Transverse colon (tissue), 4 donors: ENCODE measurements around the gene LSM6. TPM values are rescaled to one million over a fixed set of nuclear protein-coding genes. Genes with fewer than 3 reads are reported as not detected.

Source experiments
- DNase-seq: peaks from one replicate; pipeline ENCODE4 v3.0.0-alpha.2; 2019
- H3K27ac ChIP-seq, 4 donors: fragments of 200-600 bp; sonication (generic); 2 replicates each; pipeline ENCODE4 v1.5.1; 2016 to 2018; ENCODE audit warnings: inconsistent platforms in 4 of 4
- H3K27me3 ChIP-seq: fragments of 200-600 bp; sonication (generic); 2 replicates; pipeline ENCODE4 v1.5.1; 2017; ENCODE audit warnings: inconsistent platforms
- H3K36me3 ChIP-seq, 4 donors: fragments of 200-600 bp; sonication (generic); 2 replicates each; pipeline ENCODE4 v1.5.1; 2017 to 2019; ENCODE audit warnings: inconsistent platforms in 4 of 4
- H3K4me1 ChIP-seq, 4 donors: fragments of 200-600 bp; sonication (generic); 2 replicates each; pipeline ENCODE4 v1.5.1; 2017 to 2020; ENCODE audit warnings: inconsistent platforms in 4 of 4
- H3K4me3 ChIP-seq, 4 donors: fragments of 200-600 bp; sonication (generic); 1 replicate in 1 of 4; 2 replicates in 3 of 4; pipeline versions ENCODE4 v1.5.1 to v1.6.1; 2017 to 2019; ENCODE audit warnings: inconsistent platforms in 4 of 4
- H3K9me3 ChIP-seq, 2 donors: fragments of 200-600 bp; sonication (generic); 2 replicates each; pipeline ENCODE4 v1.5.1; 2017 to 2019; ENCODE audit warnings: inconsistent platforms in 2 of 2
- EP300 ChIP-seq: sonication (generic); formaldehyde crosslinking; IDR thresholded peaks from one replicate; pipeline ENCODE4 v1.6.1; 2017; ENCODE audit warnings: antibody characterized with exemption, low read depth
- POLR2A ChIP-seq: fragments of 450-650 bp; IDR thresholded peaks from one replicate; pipeline ENCODE4 v1.6.1; 2016; ENCODE audit warnings: antibody characterized with exemption, mild to moderate bottlenecking, moderate library complexity
- POLR2AphosphoS5 ChIP-seq, 3 donors: sonication (generic); formaldehyde crosslinking; IDR thresholded peaks; one replicate each; pipeline ENCODE4 v1.6.1; 2016; ENCODE audit warnings: antibody characterized with exemption in 3 of 3
- WGBS, 2 donors: methylation state at CpG; one replicate each; pipeline ENCODE4 v1.1.5; 2018; ENCODE audit warnings: low coverage in 1 of 2; 5-methylcytosine and 5-hydroxymethylcytosine counted together
- in situ Hi-C, 4 donors: fragments of 200-750 bp; cut with MboI; loops; one replicate each; pipeline versions ENCODE4 v1.15.0 to v1.15.1; 2017; ENCODE audit warnings: low sequenced_read_pairs in 3 of 4, low pct_ligation_motif_present in 1 of 4, low pct_unique_long_range_greater_than_20kb in 1 of 4
- intact Hi-C: fragments of 100-400 bp; cut with DNase I; formaldehyde crosslinking; loops from one replicate; pipeline ENCODE4 v1.15.1; 2023; ENCODE audit warnings: low total_unique reads
- total RNA-seq, 4 donors: library from RNA; depleted of rRNA; stranded (reverse); fragments of >200 nt; gene quantifications; one replicate each; pipeline ENCODE4 v1.1.0, GENCODE V29; 2016
- TF ChIP-seq, protein P1 (sequence below), 5 experiments: fragments of 200-600 bp in 3 of 5; fragments of 450-650 bp in 2 of 5; sonication (generic) in 3 of 5; IDR thresholded peaks; 1 replicate in 2 of 5; 2 replicates in 3 of 5; pipeline ENCODE4 v1.5.1; 2016 to 2017; ENCODE audit warnings: antibody characterized with exemption in 5 of 5, inconsistent platforms in 3 of 5, mild to moderate bottlenecking in 2 of 5, moderate library complexity in 1 of 5

LSM6 gene
- total RNA-seq, 4 donors from 2014 or later, result 1.9 to 33.2 (median 24.4) TPM

DNA sequence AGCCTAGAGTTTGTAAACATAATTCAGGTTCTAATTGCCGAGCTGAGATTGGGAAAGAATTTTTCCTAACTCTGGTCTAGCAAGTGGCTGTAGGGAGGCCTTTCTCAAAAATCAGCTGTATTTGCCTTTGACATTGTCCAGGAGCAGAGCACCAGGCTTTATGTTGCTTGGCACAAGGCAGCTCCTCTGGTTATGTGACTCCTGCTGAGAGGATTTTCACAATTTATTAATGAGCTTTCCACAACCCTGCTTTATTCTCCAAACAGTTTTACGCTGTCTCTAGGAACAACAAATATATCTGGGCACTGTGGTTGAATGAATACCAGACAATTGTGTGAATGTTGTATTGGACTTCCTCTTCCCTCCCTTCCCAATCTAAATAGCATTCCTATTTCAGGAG is 14.9 kb downstream of the LSM6 start:
- 0 to 69% methylated on average over 1 to 2 of the region's 2 CpGs for WGBS, 2 donors
- peak overlapping the region in 1 of 4 donors; percentile 16 for H3K27ac ChIP-seq
- intact Hi-C loops (no loop called here), in situ Hi-C loops (no loop called here)
- H3K9me3 ChIP-seq, result no peaks in the 10 kb centered on the region
- peaks cover 0 to 8% (median 1%) of the 10 kb centered on the region in 4 donors for H3K4me1 ChIP-seq
- H3K4me3 ChIP-seq, result no peak overlapping the region
- peaks cover 0 to 33% (median 6%) of the 10 kb centered on the region in 4 donors for H3K36me3 ChIP-seq
- DNase-seq, result no peak
- TF ChIP-seq, protein P1, sequence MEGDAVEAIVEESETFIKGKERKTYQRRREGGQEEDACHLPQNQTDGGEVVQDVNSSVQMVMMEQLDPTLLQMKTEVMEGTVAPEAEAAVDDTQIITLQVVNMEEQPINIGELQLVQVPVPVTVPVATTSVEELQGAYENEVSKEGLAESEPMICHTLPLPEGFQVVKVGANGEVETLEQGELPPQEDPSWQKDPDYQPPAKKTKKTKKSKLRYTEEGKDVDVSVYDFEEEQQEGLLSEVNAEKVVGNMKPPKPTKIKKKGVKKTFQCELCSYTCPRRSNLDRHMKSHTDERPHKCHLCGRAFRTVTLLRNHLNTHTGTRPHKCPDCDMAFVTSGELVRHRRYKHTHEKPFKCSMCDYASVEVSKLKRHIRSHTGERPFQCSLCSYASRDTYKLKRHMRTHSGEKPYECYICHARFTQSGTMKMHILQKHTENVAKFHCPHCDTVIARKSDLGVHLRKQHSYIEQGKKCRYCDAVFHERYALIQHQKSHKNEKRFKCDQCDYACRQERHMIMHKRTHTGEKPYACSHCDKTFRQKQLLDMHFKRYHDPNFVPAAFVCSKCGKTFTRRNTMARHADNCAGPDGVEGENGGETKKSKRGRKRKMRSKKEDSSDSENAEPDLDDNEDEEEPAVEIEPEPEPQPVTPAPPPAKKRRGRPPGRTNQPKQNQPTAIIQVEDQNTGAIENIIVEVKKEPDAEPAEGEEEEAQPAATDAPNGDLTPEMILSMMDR (IDR thresholded peaks at IDR 0.05), result no peak
- TF ChIP-seq POLR2A (no peak), POLR2AphosphoS5 (IDR thresholded peaks at IDR 0.05) (no peak), EP300 (no peak)
- H3K27me3 ChIP-seq, result no peaks in the 10 kb centered on the region

DNA sequence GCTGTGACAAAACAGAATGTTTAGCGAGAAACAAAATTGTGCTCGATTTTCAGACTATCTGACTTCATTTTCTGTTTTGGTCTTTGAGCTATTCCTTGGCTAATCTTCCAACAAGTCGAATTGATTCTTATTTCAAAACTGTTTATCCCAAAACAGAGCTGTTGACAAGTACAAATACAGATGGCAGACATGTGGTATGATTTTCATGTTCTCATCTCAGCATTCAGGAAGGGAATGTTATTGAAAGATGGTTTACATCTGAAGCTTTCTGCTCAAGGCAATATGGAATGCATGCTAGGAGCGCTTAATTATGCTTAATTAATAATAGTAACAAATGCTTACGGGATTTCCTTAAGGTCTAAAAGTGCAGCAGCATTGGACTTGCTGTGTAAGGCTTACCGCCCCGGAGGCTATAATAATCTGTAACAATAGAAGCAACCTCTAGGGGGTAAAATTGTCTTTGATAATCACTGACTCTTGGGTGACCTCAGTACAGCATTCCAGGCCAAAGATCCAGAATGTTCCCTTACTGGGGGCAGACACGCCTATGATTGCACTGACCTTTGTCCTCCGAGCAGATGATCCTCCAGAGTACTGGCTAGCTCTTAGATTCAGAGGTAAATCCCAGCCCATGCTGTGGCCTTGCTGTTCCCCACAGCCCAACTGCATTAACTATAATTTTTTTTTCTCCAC is 16.4 kb downstream of the LSM6 start:
- Histone ChIP-seq H3K9me3 (no peaks in the 10 kb centered on the region), H3K4me1 (peaks cover 0 to 8% (median 1%) of the 10 kb centered on the region in 4 donors), H3K4me3 (no peak overlapping the region), H3K27ac (peak overlapping the region in 3 of 4 donors; percentile 5 to 50 (median 36)), H3K27me3 (no peaks in the 10 kb centered on the region), H3K36me3 (peaks cover 0 to 32% (median 6%) of the 10 kb centered on the region in 4 donors)
- in situ Hi-C loops (no loop called here), intact Hi-C loops (no loop called here)
- no peak for TF ChIP-seq POLR2A
- TF ChIP-seq, protein P1 (IDR thresholded peaks at IDR 0.05), result peak in 3 of 5 experiments; percentile 24 to 32 (median 25)
- WGBS, 2 donors, result 73 to 75% methylated on average over 7 to 9 of the region's 9 CpGs
- peak; percentile 46 for DNase-seq

DNA sequence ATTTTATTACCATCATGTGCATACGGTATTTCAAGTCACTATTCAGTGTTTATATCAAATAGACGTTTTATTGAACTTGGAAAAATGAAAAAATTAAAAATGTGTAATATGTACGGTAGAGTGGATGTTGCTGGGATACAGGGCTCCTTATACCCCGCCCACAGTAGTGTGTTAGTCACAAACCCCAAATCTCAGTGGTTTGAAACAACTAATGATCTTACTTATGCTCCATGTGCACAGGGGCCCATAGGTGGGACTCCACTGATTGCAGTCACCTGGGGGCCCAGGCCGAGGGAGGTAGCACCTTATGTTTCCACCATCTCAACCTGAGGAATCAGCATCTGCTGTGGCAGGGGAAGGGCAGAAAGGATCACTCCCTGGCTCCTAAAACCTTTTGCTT is 18.1 kb downstream of the LSM6 start:
- intact Hi-C loops (no loop called here), in situ Hi-C loops (no loop called here)
- H3K27ac ChIP-seq, result no peak overlapping the region
- H3K9me3 ChIP-seq, result no peaks in the 10 kb centered on the region
- WGBS, 2 donors, result 78 to 82% methylated on average over 3 to 5 of the region's 5 CpGs
- no peak overlapping the region for H3K4me3 ChIP-seq
- no peak for DNase-seq
- peaks cover 0 to 8% (median 1%) of the 10 kb centered on the region in 4 donors for H3K4me1 ChIP-seq
- H3K27me3 ChIP-seq, result no peaks in the 10 kb centered on the region
- TF ChIP-seq POLR2A (no peak), POLR2AphosphoS5 (IDR thresholded peaks at IDR 0.05) (no peak), EP300 (no peak)
- TF ChIP-seq, protein P1 (IDR thresholded peaks at IDR 0.05), result no peak
- H3K36me3 ChIP-seq, result peaks cover 0 to 18% (median 3%) of the 10 kb centered on the region in 4 donors

DNA sequence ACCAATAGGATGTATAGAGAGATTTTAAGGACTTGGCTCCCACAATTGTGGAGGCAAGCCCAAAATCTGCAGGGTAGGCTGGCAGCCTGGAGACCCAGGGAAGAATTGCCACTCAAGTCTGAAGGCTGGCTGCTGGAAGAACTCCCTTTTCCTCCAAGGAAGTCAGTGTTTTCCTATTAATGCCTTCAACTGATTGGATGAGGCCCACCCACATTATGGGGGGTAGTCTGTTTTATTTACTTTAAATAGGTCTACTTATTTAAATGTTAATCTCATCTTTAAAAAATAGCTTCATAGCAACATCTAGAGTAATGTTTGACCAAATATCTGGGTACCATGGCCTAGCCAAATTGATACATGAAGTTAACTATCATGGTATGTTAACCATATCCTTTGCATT is 18.7 kb downstream of the LSM6 start:
- H3K27ac ChIP-seq, result no peak overlapping the region
- H3K4me3 ChIP-seq, result no peak overlapping the region
- H3K4me1 ChIP-seq, result peaks cover 0 to 8% (median 1%) of the 10 kb centered on the region in 4 donors
- no peak for DNase-seq
- no peaks in the 10 kb centered on the region for H3K9me3 ChIP-seq
- H3K27me3 ChIP-seq, result no peaks in the 10 kb centered on the region
- TF ChIP-seq, protein P1 (IDR thresholded peaks at IDR 0.05), result no peak
- TF ChIP-seq EP300 (no peak), POLR2AphosphoS5 (IDR thresholded peaks at IDR 0.05) (no peak), POLR2A (no peak)
- in situ Hi-C loops, result no loop called here
- intact Hi-C loops, result no loop called here
- peaks cover 0 to 12% (median 3%) of the 10 kb centered on the region in 4 donors for H3K36me3 ChIP-seq
